A549 treated with CORT108297 at 1 μM for 4 hours (cell line): ENCODE data around the gene ZBTB44. TPM values are rescaled to one million over a fixed set of nuclear protein-coding genes. Genes with fewer than 3 reads are reported as not detected.

Experiments
- total RNA-seq: library from RNA; stranded (reverse); fragments of 200-300 nt; extraction: Qiagen RNA extraction; gene quantifications from 5 replicates; pipeline ENCODE4 v1.2.3, GENCODE V29; 2022

Gene ZBTB44
- total RNA-seq = 5.1 to 9.4 TPM (median 7.7 TPM) in 5 replicates

GRCh38 chr11:130314750-130315285 is at the start of gene ZBTB44:
Gene ZBTB44, minus strand, starts transcription at chr11:130314917. Its CDS starts 53,044 bp downstream, at chr11:130261873.

Other genes starting within 250 kb of the ZBTB44 start
- 155 to 194 TPM (median 177 TPM) in 5 replicates for gene APLP2, start 245.0 kb downstream of the ZBTB44 start, total RNA-seq
- gene ST14, start 155.1 kb downstream of the ZBTB44 start, total RNA-seq = 0.03 to 0.13 TPM (median 0.05 TPM) in 4 of 5 replicates, not detected in the other
- 0.37 to 0.66 TPM (median 0.53 TPM) in 5 replicates for gene ADAMTS8, start 113.7 kb upstream of the ZBTB44 start, total RNA-seq
- gene ADAMTS15, start 133.7 kb upstream of the ZBTB44 start, total RNA-seq = 7.4 to 11.8 TPM (median 9.6 TPM) in 5 replicates